Inflammatory macrophage treated with lipopolysaccharide for 1 hour (primary cell): ENCODE results near the gene HOXA13.

Source experiments
- DNase-seq, 2 donors: peaks; one replicate each; pipeline ENCODE4 v3.0.0-alpha.2; 2020 to 2022

Gene HOXA13

DNA sequence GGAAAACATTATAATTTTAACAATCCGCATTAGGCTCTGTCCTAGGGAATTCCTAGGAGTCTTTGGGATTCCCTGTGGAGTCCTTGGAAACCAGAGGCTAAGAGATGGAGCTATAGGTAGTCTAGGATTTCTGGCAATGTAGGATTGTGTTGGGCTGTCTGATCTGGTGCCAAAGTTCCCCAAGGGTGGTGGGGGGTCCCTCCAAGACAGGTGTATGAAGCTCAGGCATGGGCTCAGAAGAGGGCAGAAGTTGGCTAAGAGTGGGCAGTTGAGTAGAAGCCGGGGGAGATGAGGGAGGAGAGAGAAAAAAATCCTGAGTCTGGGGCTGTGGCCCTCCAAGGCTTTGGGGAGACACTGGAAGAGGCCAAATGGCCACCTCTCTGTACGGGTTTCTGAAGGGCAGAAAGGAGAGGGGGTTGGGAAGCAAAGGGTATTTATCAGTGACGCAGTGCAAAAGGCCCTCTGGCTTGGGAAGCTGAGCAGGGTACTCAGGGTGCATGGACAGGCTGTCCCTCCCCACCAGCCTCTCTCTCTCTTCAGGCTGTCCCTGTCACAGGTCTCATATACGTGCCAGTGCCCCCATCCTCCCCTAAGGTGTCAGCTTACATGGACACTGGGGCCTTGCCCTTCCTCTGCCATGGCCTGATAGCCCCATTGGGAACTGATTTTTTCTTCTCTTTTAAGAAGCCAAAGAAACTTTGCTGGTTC is 53.2 kb downstream of the HOXA13 start:
- no peak for DNase-seq

DNA sequence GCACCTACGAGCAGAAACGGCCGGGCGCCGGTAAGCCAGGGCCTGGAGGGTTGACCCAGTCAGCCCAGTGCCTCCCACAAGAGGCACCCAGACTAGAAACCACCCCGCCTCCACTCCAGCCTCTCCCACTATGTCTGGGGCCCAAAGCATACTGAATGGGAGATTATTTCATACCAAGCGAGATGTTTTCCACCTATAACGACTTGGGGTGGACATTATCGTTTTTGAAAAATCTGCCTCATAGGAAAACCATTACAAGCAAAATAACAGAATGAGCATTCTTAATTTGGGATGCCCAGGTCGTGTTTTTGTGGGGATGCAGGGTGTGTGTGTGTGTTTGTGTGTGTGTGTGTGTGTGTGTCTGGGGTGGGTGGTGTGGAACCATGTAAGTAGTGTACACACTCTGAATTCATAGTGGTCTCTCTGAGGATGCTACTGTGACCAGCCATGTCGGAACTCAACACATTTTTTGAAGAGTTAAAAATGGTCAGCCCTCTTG is 53.9 kb downstream of the HOXA13 start:
- DNase-seq = no peak

DNA sequence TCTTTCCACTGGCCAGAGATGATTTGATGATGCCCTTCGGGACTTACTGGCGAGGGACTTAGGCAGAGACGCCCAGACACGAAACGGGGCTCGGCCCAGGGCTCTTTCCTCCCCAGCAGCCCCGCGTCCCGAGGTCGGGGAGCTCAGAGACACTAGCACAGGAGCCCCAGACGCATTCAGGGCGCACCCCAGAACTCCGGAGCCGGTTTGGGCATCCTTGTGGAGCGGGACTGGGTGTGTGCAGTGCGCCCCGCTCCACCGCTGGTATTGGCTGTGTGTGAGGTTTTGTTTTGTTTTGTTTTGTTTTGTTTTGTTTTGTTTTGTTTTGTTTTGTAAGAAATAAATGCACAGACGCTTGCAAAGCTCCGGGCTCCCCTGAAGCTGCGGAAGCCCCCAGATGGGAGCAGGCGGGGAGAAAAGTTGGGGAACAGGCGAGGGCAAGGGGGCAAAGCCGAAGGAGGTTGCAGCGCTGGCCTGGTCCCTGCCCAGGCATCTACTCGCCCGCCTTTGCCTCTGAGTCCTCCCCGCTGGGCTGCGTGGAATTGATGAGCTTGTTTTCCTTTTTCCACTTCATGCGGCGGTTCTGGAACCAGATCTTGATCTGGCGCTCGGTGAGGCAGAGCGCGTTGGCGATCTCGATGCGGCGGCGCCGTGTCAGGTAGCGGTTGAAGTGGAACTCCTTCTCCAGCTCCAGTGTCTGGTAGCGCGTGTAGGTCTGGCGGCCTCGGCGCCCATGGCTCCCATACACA is 54.6 kb downstream of the HOXA13 start:
- no peak for DNase-seq

DNA sequence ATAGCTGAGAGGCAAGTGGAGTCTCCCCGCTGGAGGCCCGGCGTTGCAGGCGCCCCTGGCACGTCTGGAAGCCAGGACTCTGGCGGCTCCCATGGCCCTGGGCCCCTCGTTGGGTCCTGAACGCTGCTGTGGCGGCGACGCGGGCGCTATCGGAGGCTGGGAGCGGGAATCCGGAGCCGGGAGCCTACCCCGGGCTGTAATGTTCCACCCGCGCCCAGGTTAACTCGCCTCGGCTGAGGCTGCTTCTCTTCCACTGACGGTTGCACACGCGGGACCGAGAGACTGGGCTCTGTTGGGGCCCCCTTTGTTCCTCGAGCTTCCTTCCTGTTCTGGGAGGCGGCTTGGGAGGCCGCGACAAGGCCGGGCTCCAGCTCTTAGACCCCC is 55.1 kb downstream of the HOXA13 start:
- DNase-seq = no peak
